ENCODE results near the gene MOB3A. TPM values are rescaled to one million over a fixed set of nuclear protein-coding genes. Genes with fewer than 3 reads are reported as not detected.

Gene MOB3A
- total and polyA plus RNA-seq, 4 donors: 17.7 to 86.6 (median 45.0) TPM

GRCh38 chr19:2033825-2034159 is 62.3 kb downstream of the MOB3A start:
- TF ChIP-seq CTCF (IDR thresholded peaks at IDR 0.05; ENCODE audit: control extremely low read depth, extremely low read depth): no peak
- no peak for DNase-seq
- WGBS, 2 donors: 74 to 85% methylated on average over 9 of the region's 9 CpGs

GRCh38 chr19:2033115-2033824 is 62.9 kb downstream of the MOB3A start:
- Histone ChIP-seq H3K9ac (ENCODE audit: insufficient read depth in 1 of 2, low read length in 2 of 2) (no peak overlapping the region), H3K9me3 (ENCODE audit: control insufficient read depth in 4 of 4, insufficient read depth in 3 of 4, low read length in 3 of 4) (peaks cover 0 to 5% (median 0%) of the 10 kb centered on the region in 4 donors), H3K27me3 (ENCODE audit: control insufficient read depth in 3 of 3, insufficient read depth in 3 of 3, low read length in 2 of 3) (no peaks in the 10 kb centered on the region), H3K4me1 (ENCODE audit: control insufficient read depth in 5 of 5, insufficient read depth in 5 of 5, low read length in 5 of 5) (peaks cover 5 to 11% (median 8%) of the 10 kb centered on the region in 5 donors), H3K4me3 (no peak overlapping the region), H3K36me3 (ENCODE audit: control insufficient read depth in 4 of 4, insufficient read depth in 4 of 4, low read length in 4 of 4) (peaks cover 0 to 2% (median 0%) of the 10 kb centered on the region in 4 donors), H3K27ac (ENCODE audit: low read depth in 1 of 2, low read length in 1 of 2) (peak overlapping the region; percentile 12 to 84)
- no peak for DNase-seq
- WGBS, 2 donors: 93 to 98% methylated on average over 6 of the region's 6 CpGs
- ATAC-seq (ENCODE audit: insufficient read depth, low FRiP score): no peak
- no peak for TF ChIP-seq CTCF (IDR thresholded peaks at IDR 0.05; ENCODE audit: control extremely low read depth, extremely low read depth)

More at GRCh38 chr19:2033825-2034159, 62.3 kb downstream of the MOB3A start:
- peaks cover 0 to 5% (median 0%) of the 10 kb centered on the region in 4 donors for H3K9me3 ChIP-seq (ENCODE audit: control insufficient read depth in 4 of 4, insufficient read depth in 3 of 4, low read length in 3 of 4)
- no peak overlapping the region for H3K9ac ChIP-seq (ENCODE audit: insufficient read depth in 1 of 2, low read length in 2 of 2)
- peaks cover 5 to 11% (median 8%) of the 10 kb centered on the region in 5 donors for H3K4me1 ChIP-seq (ENCODE audit: control insufficient read depth in 5 of 5, insufficient read depth in 5 of 5, low read length in 5 of 5)
- H3K27ac ChIP-seq (ENCODE audit: low read depth in 1 of 2, low read length in 1 of 2): peak overlapping the region in 1 of 2 donors; percentile 62
- no peak for ATAC-seq (ENCODE audit: insufficient read depth, low FRiP score)
- peaks cover 0 to 7% (median 0%) of the 10 kb centered on the region in 4 donors for H3K36me3 ChIP-seq (ENCODE audit: control insufficient read depth in 4 of 4, insufficient read depth in 4 of 4, low read length in 4 of 4)
- H3K4me3 ChIP-seq: no peak overlapping the region
- H3K27me3 ChIP-seq (ENCODE audit: control insufficient read depth in 3 of 3, insufficient read depth in 3 of 3, low read length in 2 of 3): no peaks in the 10 kb centered on the region

GRCh38 chr19:2032296-2032941 is 63.7 kb downstream of the MOB3A start:
- peaks cover 5 to 14% (median 8%) of the 10 kb centered on the region in 5 donors for H3K4me1 ChIP-seq (ENCODE audit: control insufficient read depth in 5 of 5, insufficient read depth in 5 of 5, low read length in 5 of 5)
- peak; percentile 72 for ATAC-seq (ENCODE audit: insufficient read depth, low FRiP score)
- H3K9ac ChIP-seq (ENCODE audit: insufficient read depth in 1 of 2, low read length in 2 of 2): no peak overlapping the region

More at GRCh38 chr19:2032296-2032941, 63.7 kb downstream of the MOB3A start:
- DNase-seq: peak; percentile 89 to 93 (median 93)
- H3K27me3 ChIP-seq (ENCODE audit: control insufficient read depth in 3 of 3, insufficient read depth in 3 of 3, low read length in 2 of 3): no peaks in the 10 kb centered on the region
- H3K27ac ChIP-seq (ENCODE audit: low read depth in 1 of 2, low read length in 1 of 2): peak overlapping the region; percentile 85 to 97
- H3K4me3 ChIP-seq: no peak overlapping the region
- peaks cover 0 to 5% (median 0%) of the 10 kb centered on the region in 4 donors for H3K9me3 ChIP-seq (ENCODE audit: control insufficient read depth in 4 of 4, insufficient read depth in 3 of 4, low read length in 3 of 4)
- H3K36me3 ChIP-seq (ENCODE audit: control insufficient read depth in 4 of 4, insufficient read depth in 4 of 4, low read length in 4 of 4): no peaks in the 10 kb centered on the region
- WGBS, 2 donors: 3% methylated on average over 19 of the region's 19 CpGs
- TF ChIP-seq CTCF (IDR thresholded peaks at IDR 0.05; ENCODE audit: control extremely low read depth, extremely low read depth): no peak
